Colonic mucosa (tissue), 4 donors: ENCODE measurements around the gene EEF2. TPM values are rescaled to one million over a fixed set of nuclear protein-coding genes. Genes with fewer than 3 reads are reported as not detected.

ENCODE experiments used
- DNase-seq: peaks from one replicate; pipeline ENCODE4 v3.0.0-alpha.2; 2020
- H3K27ac ChIP-seq: fragments of 200-600 bp; one replicate; pipeline ENCODE4 v1.8.0; 2021
- H3K27me3 ChIP-seq: fragments of 200-600 bp; one replicate; pipeline ENCODE4 v1.8.0; 2021
- H3K36me3 ChIP-seq: fragments of 200-600 bp; one replicate; pipeline ENCODE4 v1.8.0; 2021
- H3K4me1 ChIP-seq: fragments of 200-600 bp; one replicate; pipeline ENCODE4 v1.8.0; 2021; ENCODE audit warnings: mild to moderate bottlenecking
- H3K4me3 ChIP-seq: fragments of 200-600 bp; one replicate; pipeline ENCODE4 v1.8.0; 2021
- H3K9ac ChIP-seq, 2 donors: one replicate each; pipeline ENCODE4 v1.7.0; 2013; ENCODE audit warnings: control low read depth in 2 of 2, low read depth in 2 of 2, low read length in 2 of 2
- H3K9me3 ChIP-seq: fragments of 200-600 bp; one replicate; pipeline ENCODE4 v1.8.0; 2021
- intact Hi-C: fragments of 100-400 bp; cut with DNase I; formaldehyde crosslinking; loops from one replicate; pipeline ENCODE4 v1.14.1; 2022
- microRNA-seq: library from miRNA; unstranded; fragments of <30 nt; microRNA quantifications from one replicate; pipeline ENCODE4, GENCODE V29; 2019
- total RNA-seq, 2 donors: library from RNA; stranded (reverse); fragmentation: NEBNext Ultra II Directional in 1 of 2; extraction: Animal tissue kit (Norgen Biotek cat#: 25700) in 1 of 2; gene quantifications; one replicate each; pipeline ENCODE4 v1.2.1, GENCODE V29; 2021
- TF ChIP-seq, protein P1 (sequence below): fragments of 200-600 bp; IDR thresholded peaks from one replicate; pipeline ENCODE4 v1.8.0; 2022; ENCODE audit warnings: antibody characterized with exemption, mild to moderate bottlenecking
- donor health status: healthy.
- donor health status: DM: no; HTN: no; CAD: no.
- donor health status: DM: no; HTN: no; CAD: no.

The EEF2 gene
- total RNA-seq, 2 donors from 2014 or later = 2,109 to 2,241 TPM

GRCh38 chr19:3932931-3933810 is 52.1 kb downstream of the EEF2 start, which contains the start of gene NMRK2:
Gene NMRK2 (plus strand): TSS chr19:3933069. CDS start chr19:3933672, 603 bp downstream.
- TF ChIP-seq, protein P1, sequence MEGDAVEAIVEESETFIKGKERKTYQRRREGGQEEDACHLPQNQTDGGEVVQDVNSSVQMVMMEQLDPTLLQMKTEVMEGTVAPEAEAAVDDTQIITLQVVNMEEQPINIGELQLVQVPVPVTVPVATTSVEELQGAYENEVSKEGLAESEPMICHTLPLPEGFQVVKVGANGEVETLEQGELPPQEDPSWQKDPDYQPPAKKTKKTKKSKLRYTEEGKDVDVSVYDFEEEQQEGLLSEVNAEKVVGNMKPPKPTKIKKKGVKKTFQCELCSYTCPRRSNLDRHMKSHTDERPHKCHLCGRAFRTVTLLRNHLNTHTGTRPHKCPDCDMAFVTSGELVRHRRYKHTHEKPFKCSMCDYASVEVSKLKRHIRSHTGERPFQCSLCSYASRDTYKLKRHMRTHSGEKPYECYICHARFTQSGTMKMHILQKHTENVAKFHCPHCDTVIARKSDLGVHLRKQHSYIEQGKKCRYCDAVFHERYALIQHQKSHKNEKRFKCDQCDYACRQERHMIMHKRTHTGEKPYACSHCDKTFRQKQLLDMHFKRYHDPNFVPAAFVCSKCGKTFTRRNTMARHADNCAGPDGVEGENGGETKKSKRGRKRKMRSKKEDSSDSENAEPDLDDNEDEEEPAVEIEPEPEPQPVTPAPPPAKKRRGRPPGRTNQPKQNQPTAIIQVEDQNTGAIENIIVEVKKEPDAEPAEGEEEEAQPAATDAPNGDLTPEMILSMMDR = no peak
- Histone ChIP-seq H3K9me3 (no peaks in the 10 kb centered on the region), H3K9ac (no peak within 1 kb of the TSS), H3K4me1 (no peaks in the 10 kb centered on the region), H3K27me3 (peaks cover 5% of the 10 kb centered on the region), H3K4me3 (no peak within 1 kb of the TSS), H3K36me3 (no peaks in the 10 kb centered on the region), H3K27ac (no peak within 1 kb of the TSS)
- intact Hi-C loops = no loop called here
- DNase-seq = no peak

- H3K4me1 ChIP-seq = no peaks in the 10 kb centered on the region
- no peak for DNase-seq
- TF ChIP-seq, protein P1 = no peak
- no peak overlapping the region for H3K9ac ChIP-seq
- intact Hi-C loops = no loop called here
- H3K4me3 ChIP-seq = no peak overlapping the region
- H3K27ac ChIP-seq = no peak overlapping the region
- H3K9me3 ChIP-seq = no peaks in the 10 kb centered on the region
- H3K36me3 ChIP-seq = no peaks in the 10 kb centered on the region
- H3K27me3 ChIP-seq = peaks cover 5% of the 10 kb centered on the region
Measured at GRCh38 chr19:3931041-3931440, 54.2 kb downstream of the EEF2 start.

Small RNA genes within 50 kb of the gene (microRNA-seq; reads per million reads assigned to microRNA genes)
- not detected for gene MIR637

Other genes starting within 250 kb of the EEF2 start
- gene APBA3, start 223.8 kb downstream of the EEF2 start, total RNA-seq = 10 to 100 TPM; 21.0 to 29.3 TPM
- gene MRPL54, start 222.8 kb downstream of the EEF2 start, total RNA-seq = 10 to 100 TPM; 73.7 to 86.9 TPM
- gene RAX2, start 213.2 kb downstream of the EEF2 start, total RNA-seq = not detected
- 1 to 10 TPM in 1 of 2 donors, under 1 TPM in 1; 0.66 to 1.2 TPM for gene MATK, start 199.1 kb downstream of the EEF2 start, total RNA-seq
- gene ZFR2, start 116.4 kb downstream of the EEF2 start, total RNA-seq = not detected
- gene ATCAY, start 104.8 kb downstream of the EEF2 start, total RNA-seq = 1 to 10 TPM in 1 of 2 donors, under 1 TPM in 1; 0.12 to 1.0 TPM
- gene NMRK2, start 52.4 kb downstream of the EEF2 start, total RNA-seq = under 1 TPM in 1 of 2 donors, not detected in 1; 0.27 TPM
- 10 to 100 TPM; 53.7 to 74.3 TPM for gene DAPK3, start 14.4 kb downstream of the EEF2 start, total RNA-seq
- gene PIAS4, start 22.3 kb upstream of the EEF2 start, total RNA-seq = 10 to 100 TPM; 29.9 to 31.5 TPM
- 100 to 1,000 TPM; 110 to 123 TPM for gene ZBTB7A, start 81.4 kb upstream of the EEF2 start, total RNA-seq
- gene MAP2K2, start 138.7 kb upstream of the EEF2 start, total RNA-seq = 100 to 1,000 TPM; 211 to 260 TPM
- gene CREB3L3, start 168.2 kb upstream of the EEF2 start, total RNA-seq = 1 to 10 TPM; 1.1 to 9.9 TPM
- gene SIRT6, start 197.1 kb upstream of the EEF2 start, total RNA-seq = 100 to 1,000 TPM in 1 of 2 donors, 10 to 100 TPM in 1; 83.9 to 120 TPM
- 1 to 10 TPM in 1 of 2 donors, under 1 TPM in 1; 0.35 to 1.8 TPM for gene ANKRD24, start 197.2 kb upstream of the EEF2 start, total RNA-seq
- gene EBI3, start 244.1 kb upstream of the EEF2 start, total RNA-seq = 1 to 10 TPM in 1 of 2 donors, under 1 TPM in 1; 0.56 to 1.6 TPM